RPMI7951 (cell line): ENCODE measurements around the gene PAX2. TPM values are rescaled to one million over a fixed set of nuclear protein-coding genes. Genes with fewer than 3 reads are reported as not detected.

ENCODE experiments used
- DNase-seq: peaks from one replicate; pipeline ENCODE4 v3.0.0-alpha.2; 2012; ENCODE audit warnings: low read depth
- total RNA-seq: library from RNA; depleted of rRNA; stranded (reverse); fragments of >200 nt; shearing (Covaris generic); gene quantifications from 2 replicates; pipeline ENCODE4 v1.2.3, GENCODE V29; 2014; rRNA removed

Gene PAX2
- total RNA-seq, 1 experiment from 2014 or later = not detected

- no peak for DNase-seq
These were observed 131.4 kb downstream of the PAX2 start for GRCh38 chr10:100876585-100877460.

- no peak for DNase-seq
These were observed 132.1 kb downstream of the PAX2 start for GRCh38 chr10:100877461-100877850.

- DNase-seq = peak; percentile 63
These were observed 133.0 kb downstream of the PAX2 start for GRCh38 chr10:100878291-100878910.

Other genes with a start within 250 kb of the PAX2 start
- 0.10 and 0.24 TPM in 2 replicates for gene SEC31B, start 225.7 kb upstream of the PAX2 start, total RNA-seq
- 189 and 282 TPM in 2 replicates for gene NDUFB8, start 215.7 kb upstream of the PAX2 start, total RNA-seq
- 4.1 and 5.0 TPM in 2 replicates for gene HIF1AN, start 209.6 kb upstream of the PAX2 start, total RNA-seq
- 20.5 and 23.1 TPM in 2 replicates for gene SLF2, start 167.4 kb downstream of the PAX2 start, total RNA-seq
- 0.49 and 0.84 TPM in 2 replicates for gene SEMA4G, start 223.9 kb downstream of the PAX2 start, total RNA-seq
- 79.8 and 86.3 TPM in 2 replicates for gene MRPL43, start 241.9 kb downstream of the PAX2 start, total RNA-seq
- gene TWNK, start 242.0 kb downstream of the PAX2 start, total RNA-seq = 6.4 and 7.8 TPM in 2 replicates